ES-I3 (cell line): ENCODE data around the gene PHOX2A.
"Not testable (repeated sequence)": the region's sequence is repeated elsewhere in the genome, so short reads cannot be mapped to it uniquely, and the experiment has no call there.

Experiments
- H3K36me3 ChIP-seq: 2 replicates; pipeline ENCODE4 v1.6.1; 2013; ENCODE audit warnings: mild to moderate bottlenecking, low read length, control low read depth, moderate library complexity; ENCODE audit not compliant: insufficient read depth
- H3K4me1 ChIP-seq: 2 replicates; pipeline ENCODE4 v1.6.1; 2013; ENCODE audit warnings: mild to moderate bottlenecking, control low read depth, low read length; ENCODE audit not compliant: insufficient read depth
- H3K9ac ChIP-seq: 2 replicates; pipeline ENCODE4 v1.6.1; 2013; ENCODE audit warnings: low read depth, mild to moderate bottlenecking, low read length, moderate library complexity
- H3K9me3 ChIP-seq: 2 replicates; pipeline ENCODE4 v1.6.1; 2013; ENCODE audit warnings: mild to moderate bottlenecking, low read length, moderate library complexity; ENCODE audit not compliant: control insufficient read depth, insufficient read depth

PHOX2A gene

GRCh38 chr11:72206794-72207193 is 37.2 kb downstream of the PHOX2A start:
- H3K4me1 ChIP-seq, H3K9ac ChIP-seq, H3K9me3 ChIP-seq, H3K36me3 ChIP-seq: not testable (repeated sequence)

DNA sequence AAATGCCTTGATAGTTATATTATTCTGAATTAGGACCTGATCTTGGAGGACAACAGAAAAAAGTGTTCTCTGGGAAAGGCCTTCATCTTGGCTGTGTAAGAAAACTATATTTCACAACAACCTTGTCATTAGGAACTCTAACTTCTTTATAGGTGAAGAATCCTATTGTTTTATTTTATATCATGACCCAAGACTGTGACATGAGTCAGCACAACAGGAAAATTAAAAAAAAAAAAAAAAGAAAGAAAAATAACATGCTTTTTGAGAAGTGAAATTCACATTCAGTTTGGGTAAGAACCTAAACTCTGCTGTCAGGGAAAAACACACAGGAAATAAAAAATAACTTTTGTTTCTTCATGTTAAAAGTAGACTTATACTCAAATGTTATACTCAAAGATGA is 39.1 kb downstream of the PHOX2A start:
- no peaks in the 10 kb centered on the region for H3K9me3 ChIP-seq
- no peaks in the 10 kb centered on the region for H3K36me3 ChIP-seq
- H3K9ac ChIP-seq = no peak overlapping the region
- H3K4me1 ChIP-seq = no peaks in the 10 kb centered on the region

- no peaks in the 10 kb centered on the region for H3K4me1 ChIP-seq
- H3K9me3 ChIP-seq = no peaks in the 10 kb centered on the region
- H3K36me3 ChIP-seq = no peaks in the 10 kb centered on the region
- no peak overlapping the region for H3K9ac ChIP-seq
Observed at GRCh38 chr11:72203163-72203562, 40.8 kb downstream of the PHOX2A start.

DNA sequence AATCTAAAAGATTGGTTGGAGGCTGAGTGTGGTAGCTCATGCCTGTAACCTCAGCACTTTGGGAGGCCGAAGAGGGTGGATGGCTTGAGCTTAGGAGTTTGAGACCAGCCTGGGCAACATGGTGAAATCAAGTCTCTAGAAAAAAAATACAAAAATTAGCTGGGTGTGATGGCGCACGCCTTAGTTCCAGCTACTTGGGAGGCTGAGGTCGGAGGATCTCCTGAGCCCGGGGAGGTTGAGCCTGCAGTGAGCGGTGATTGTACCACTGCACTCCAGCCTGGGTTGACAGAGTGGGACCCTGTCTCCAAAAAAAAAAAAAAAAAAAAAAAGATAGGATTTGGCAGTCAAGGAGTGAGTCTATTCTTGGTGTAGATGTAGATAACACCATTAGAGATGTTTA is 41.4 kb downstream of the PHOX2A start:
- no peaks in the 10 kb centered on the region for H3K4me1 ChIP-seq
- no peaks in the 10 kb centered on the region for H3K36me3 ChIP-seq
- H3K9me3 ChIP-seq = no peaks in the 10 kb centered on the region
- H3K9ac ChIP-seq = no peak overlapping the region

- not testable (repeated sequence) for H3K9ac ChIP-seq, H3K4me1 ChIP-seq, H3K36me3 ChIP-seq, H3K9me3 ChIP-seq
Observed at GRCh38 chr11:72201445-72201844, 42.5 kb downstream of the PHOX2A start.

- no peaks in the 10 kb centered on the region; the same call in 1 of the 2 replicates for H3K36me3 ChIP-seq
- no peaks in the 10 kb centered on the region for H3K9me3 ChIP-seq
- H3K9ac ChIP-seq = no peak overlapping the region
- no peaks in the 10 kb centered on the region; the same call in 1 of the 2 replicates for H3K4me1 ChIP-seq
Observed at GRCh38 chr11:72195518-72196270, 48.3 kb downstream of the PHOX2A start.

DNA sequence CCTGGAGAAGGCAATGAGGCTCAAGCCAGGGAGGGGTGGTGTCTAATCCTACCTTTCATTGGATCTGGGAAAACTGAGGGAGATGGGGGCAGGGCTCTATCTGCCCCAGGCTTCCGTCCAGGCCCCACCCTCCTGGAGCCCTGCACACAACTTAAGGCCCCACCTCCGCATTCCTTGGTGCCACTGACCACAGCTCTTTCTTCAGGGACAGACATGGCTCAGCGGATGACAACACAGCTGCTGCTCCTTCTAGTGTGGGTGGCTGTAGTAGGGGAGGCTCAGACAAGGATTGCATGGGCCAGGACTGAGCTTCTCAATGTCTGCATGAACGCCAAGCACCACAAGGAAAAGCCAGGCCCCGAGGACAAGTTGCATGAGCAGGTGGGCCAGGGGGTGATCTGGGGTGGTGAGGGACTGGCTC is 52.0 kb downstream of the PHOX2A start, which contains the start of gene FOLR1:
FOLR1 (plus strand) TSS at position 180 of the 421 bp plus-strand sequence; CDS start at position 214, 34 bp downstream.
- no peaks in the 10 kb centered on the region for H3K9me3 ChIP-seq
- H3K4me1 ChIP-seq = peaks cover 7% of the 10 kb centered on the region; the same call in 1 of the 2 replicates
- no peak within 1 kb of the TSS for H3K9ac ChIP-seq
- no peaks in the 10 kb centered on the region; the same call in 1 of the 2 replicates for H3K36me3 ChIP-seq

DNA sequence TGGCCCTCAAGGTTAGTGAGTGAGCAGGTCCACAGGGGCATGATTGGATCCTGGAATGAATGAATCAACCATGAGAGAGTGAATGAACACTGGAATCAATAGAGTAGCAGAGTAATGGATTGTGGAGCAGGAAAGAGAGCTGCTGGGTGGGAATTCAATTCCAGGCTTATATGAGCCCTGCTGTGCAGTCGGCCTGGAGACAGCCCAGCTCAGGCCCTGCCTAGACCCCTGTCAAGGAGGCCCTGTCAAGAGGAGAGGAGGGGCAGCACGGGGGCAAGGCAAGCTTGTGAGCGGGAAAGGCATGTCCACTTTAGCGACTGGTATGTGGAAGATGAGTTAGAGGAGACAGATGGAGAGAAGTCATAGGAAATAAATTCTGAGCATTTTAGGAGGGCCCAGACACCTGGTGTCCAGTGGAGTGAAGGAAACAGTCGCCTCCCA is 53.3 kb downstream of the PHOX2A start:
- Histone ChIP-seq H3K9me3 (no peaks in the 10 kb centered on the region), H3K4me1 (peaks cover 7% of the 10 kb centered on the region; the same call in 1 of the 2 replicates), H3K36me3 (no peaks in the 10 kb centered on the region; the same call in 1 of the 2 replicates), H3K9ac (no peak overlapping the region)

- no peak overlapping the region for H3K9ac ChIP-seq
- H3K36me3 ChIP-seq = no peaks in the 10 kb centered on the region; the same call in 1 of the 2 replicates
- no peaks in the 10 kb centered on the region for H3K9me3 ChIP-seq
- H3K4me1 ChIP-seq = peaks cover 7% of the 10 kb centered on the region; the same call in 1 of the 2 replicates
Observed at GRCh38 chr11:72189455-72190250, 54.3 kb downstream of the PHOX2A start.
